GM12874 (cell line): ENCODE data around the gene COL15A1.

Experiments
- CTCF ChIP-seq: IDR thresholded peaks from 2 replicates; pipeline ENCODE4 v1.5.1; 2011; ENCODE audit warnings: low read depth, mild to moderate bottlenecking, control low read depth, low read length, moderate library complexity; ENCODE audit not compliant: insufficient read depth

COL15A1 gene

DNA sequence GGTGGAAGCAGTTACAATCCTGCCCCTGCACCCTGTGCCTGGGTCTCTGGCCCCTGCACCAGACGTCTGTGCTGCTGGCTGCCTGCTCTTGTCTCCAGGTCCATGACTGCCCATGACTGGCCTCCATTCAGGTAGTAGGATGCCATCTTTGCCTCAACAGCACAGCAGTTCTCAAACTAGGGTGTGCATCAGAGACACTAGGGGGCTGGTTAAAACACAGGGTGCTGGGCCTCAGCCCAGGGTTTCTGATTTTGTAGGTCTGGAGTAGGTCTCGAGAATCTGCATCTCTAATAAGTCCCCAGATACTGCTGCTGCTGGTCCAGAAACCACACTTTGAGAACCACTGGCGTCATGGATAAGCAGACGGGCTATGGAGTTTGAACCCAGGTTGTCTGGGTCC is 24.0 kb downstream of the COL15A1 start:
- no peak for TF ChIP-seq CTCF

DNA sequence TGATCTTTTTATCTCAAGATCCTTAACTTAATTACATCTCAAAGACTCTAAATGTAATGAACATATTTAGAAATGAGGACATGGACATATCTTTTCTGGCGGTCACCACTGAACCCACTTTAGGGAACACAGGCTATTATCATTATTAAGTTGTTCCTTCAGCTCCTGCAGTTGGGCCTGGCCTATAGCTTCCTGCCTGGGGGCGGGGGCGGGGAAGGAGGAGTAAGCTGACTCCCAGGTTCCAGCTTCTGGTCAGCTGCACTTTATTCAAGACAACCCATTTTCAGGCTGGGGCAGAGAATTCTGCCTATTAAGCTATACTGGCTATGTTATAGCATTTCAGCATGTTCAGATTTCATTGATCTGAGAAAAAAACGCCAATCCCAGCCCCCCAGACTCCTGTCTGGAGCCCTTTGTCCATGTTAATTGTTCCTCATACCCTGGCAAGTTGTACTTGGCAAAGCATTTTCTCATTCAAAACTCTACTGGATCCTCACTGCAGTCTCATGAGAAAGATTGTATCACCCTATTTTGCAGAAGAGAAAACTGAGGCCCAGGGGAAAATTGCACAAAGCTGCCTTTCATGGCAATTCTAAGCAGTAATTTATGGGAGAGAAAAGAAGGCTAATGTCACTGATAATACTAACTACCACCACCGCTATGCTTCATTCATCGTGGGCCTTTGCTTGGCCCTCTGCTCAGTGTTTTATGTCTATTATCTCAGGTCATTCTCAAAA is 25.1 kb downstream of the COL15A1 start:
- TF ChIP-seq CTCF, result no peak

DNA sequence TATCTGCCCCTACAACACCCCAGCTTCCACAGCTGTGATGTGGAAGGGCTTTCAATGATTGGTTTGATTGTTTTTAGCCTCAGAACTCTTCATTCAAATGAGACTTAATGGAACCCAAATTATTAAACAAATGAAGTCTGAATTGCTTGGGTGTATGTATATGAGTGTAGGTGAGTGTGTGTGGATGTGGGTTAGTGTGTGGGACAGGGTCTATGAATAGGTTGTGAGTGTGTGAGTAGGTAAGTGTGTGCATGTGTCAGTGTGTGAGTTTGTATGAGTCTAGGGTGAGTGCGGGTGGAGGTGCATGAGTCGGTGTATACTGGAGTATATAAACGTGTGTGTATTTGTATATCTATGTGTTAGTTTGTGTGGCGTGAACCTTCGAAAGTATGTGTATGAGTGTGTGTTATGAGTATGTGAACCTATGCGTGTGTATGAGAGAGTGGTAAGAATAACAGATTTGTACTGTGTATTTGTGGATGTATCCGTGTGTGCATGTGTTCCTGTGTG is 26.9 kb downstream of the COL15A1 start:
- no peak for TF ChIP-seq CTCF

DNA sequence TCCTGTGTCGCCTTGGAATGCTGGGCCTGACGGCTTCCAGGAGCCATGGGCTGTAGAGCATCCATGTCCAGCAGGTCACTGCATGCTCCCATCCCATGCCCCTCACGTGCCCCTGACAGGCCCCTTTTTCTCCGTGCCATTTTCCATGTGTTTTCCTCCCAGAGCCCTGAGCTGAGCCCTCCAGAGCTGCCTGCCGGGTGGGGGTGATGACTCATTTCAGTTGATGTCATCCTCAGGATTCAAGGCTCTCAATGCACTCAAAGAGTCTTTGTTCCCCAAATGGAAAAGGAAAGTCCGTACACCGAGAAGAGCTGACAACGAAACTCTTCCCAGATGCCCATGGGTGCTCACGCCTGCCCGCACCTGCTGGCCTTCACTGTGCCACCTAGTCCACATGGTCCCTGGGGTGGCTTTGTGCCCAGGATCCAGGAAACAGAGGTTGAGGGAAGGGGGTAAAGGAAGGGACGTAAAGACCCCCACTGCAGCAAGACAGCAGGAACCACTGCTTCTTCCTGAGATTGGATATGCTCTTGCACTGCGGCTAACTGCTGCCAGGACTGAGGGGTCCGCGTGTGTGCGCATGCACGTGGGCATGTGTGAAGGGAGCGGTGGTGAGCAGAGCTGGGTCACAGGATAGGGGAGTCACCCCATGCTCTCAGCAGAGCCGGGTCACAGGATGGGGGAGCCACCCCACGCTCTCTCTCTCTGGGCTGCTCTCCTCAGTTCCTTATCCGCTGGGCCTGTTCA is 27.6 kb downstream of the COL15A1 start:
- no peak for TF ChIP-seq CTCF

DNA sequence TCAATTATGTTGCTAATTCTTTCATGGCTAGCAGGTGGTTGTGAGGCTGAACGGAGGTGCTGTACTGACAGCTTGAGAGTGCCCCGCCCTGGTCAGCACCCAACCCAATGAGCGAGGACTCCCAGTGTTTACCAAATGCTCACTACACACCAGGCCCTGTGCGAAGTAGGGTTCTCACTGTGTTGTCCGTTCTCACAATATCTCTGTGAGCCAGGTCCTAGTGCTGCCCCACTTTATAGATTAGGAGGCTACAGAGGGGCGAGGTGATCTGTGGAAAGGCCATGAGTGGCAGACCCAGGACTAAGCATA is 28.2 kb downstream of the COL15A1 start:
- TF ChIP-seq CTCF, result no peak

- no peak for TF ChIP-seq CTCF
Measured at GRCh38 chr9:98972716-98973115, 29.0 kb downstream of the COL15A1 start.

DNA sequence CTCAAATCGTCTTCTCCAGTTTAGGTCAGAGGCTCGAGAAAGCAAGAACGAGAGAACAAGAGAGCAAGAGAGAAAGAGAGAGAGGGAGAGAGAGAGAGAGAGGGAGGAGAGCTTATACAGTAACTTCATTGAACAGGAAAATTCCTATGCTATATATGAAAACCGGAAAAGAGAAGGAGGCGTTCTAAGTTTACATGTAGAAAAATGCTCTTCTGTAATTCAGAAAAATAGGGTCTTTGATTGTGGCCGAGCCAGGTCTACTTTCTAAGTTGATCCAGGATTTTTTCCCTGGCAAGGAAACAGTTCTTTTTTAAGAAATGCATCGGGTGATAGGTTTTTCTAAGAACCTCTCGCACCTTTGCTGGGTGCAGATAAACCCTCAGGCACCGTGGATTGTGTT is 29.5 kb downstream of the COL15A1 start:
- TF ChIP-seq CTCF, result no peak
